Kidney capillary endothelial cell (primary cell): ENCODE data around the gene TMEM120A.
A peak's percentile ranks its signal among the peaks of the same experiment; 100 is the strongest.
"Not testable (repeated sequence)": the region's sequence is repeated elsewhere in the genome, so short reads cannot be mapped to it uniquely, and the experiment has no call there.

Source experiments
- DNase-seq: peaks from one replicate; pipeline ENCODE4 v3.0.0-alpha.2; 2018; ENCODE audit warnings: low spot score

Gene TMEM120A

GRCh38 chr7:75994388-75995051 lies at the start of gene TMEM120A:
Gene TMEM120A (minus strand): TSS chr7:75994595. CDS start chr7:75994570, 25 bp downstream.
- peak; percentile 82 for DNase-seq

GRCh38 chr7:76040126-76040525 lies 45.7 kb upstream of the TMEM120A start:
- no peak for DNase-seq

GRCh38 chr7:76037310-76037709 lies 42.9 kb upstream of the TMEM120A start:
- no peak for DNase-seq

- no peak for DNase-seq
Observed at GRCh38 chr7:76031964-76032363, 37.6 kb upstream of the TMEM120A start.

GRCh38 chr7:76029682-76030081 lies 35.3 kb upstream of the TMEM120A start:
- not testable (repeated sequence) for DNase-seq

GRCh38 chr7:76023002-76023401 lies 28.6 kb upstream of the TMEM120A start:
- no peak for DNase-seq

- no peak for DNase-seq
Observed at GRCh38 chr7:76022026-76022780, 27.8 kb upstream of the TMEM120A start.

- DNase-seq = peak; percentile 43
Observed at GRCh38 chr7:76020031-76020714, 25.8 kb upstream of the TMEM120A start.

- not testable (repeated sequence) for DNase-seq
Observed at GRCh38 chr7:76018520-76018919, 24.1 kb upstream of the TMEM120A start.

GRCh38 chr7:76016191-76016947 lies 22.0 kb upstream of the TMEM120A start:
- DNase-seq = no peak

- DNase-seq = no peak
Observed at GRCh38 chr7:76011442-76011861, 17.1 kb upstream of the TMEM120A start.

- DNase-seq = no peak
Observed at GRCh38 chr7:76009672-76010600, 15.5 kb upstream of the TMEM120A start.

- DNase-seq = no peak
Observed at GRCh38 chr7:76008156-76008687, 13.8 kb upstream of the TMEM120A start.

- not testable (repeated sequence) for DNase-seq
Observed at GRCh38 chr7:76005004-76005403, 10.6 kb upstream of the TMEM120A start.

- DNase-seq = no peak
Observed at GRCh38 chr7:76003351-76003750, 9.0 kb upstream of the TMEM120A start.

- DNase-seq = no peak
Observed at GRCh38 chr7:76002822-76003221, 8.4 kb upstream of the TMEM120A start.

GRCh38 chr7:76002139-76002538 lies 7.7 kb upstream of the TMEM120A start:
- no peak for DNase-seq

GRCh38 chr7:76000566-76000965 lies 6.2 kb upstream of the TMEM120A start:
- no peak for DNase-seq

GRCh38 chr7:75998038-75998437 lies 3.6 kb upstream of the TMEM120A start:
- DNase-seq = no peak

GRCh38 chr7:75996476-75996875 lies 2.1 kb upstream of the TMEM120A start:
- no peak for DNase-seq

GRCh38 chr7:75995996-75996395 lies 1.6 kb upstream of the TMEM120A start:
- DNase-seq = no peak
